Neural cell (in vitro differentiated cells): ENCODE results near the gene PAMR1.

Experiments
- EP300 ChIP-seq: fragments of 450-650 bp; conservative IDR thresholded peaks from 2 replicates; pipeline ENCODE4 v1.6.1; 2014; ENCODE audit warnings: antibody characterized with exemption, mild to moderate bottlenecking, moderate library complexity; ENCODE audit not compliant: poor library complexity, severe bottlenecking
- EZH2 ChIP-seq: fragments of 200-600, 300-800 bp; shearing (Covaris generic), sonication (generic); IDR thresholded peaks from 2 replicates; pipeline ENCODE4 v1.6.1; 2014; ENCODE audit warnings: antibody characterized with exemption, low read length, borderline replicate concordance, mild to moderate bottlenecking; ENCODE audit not compliant: insufficient read depth, poor library complexity, severe bottlenecking
- MXI1 ChIP-seq: fragments of 450-650 bp; conservative IDR thresholded peaks from 2 replicates; pipeline ENCODE4 v1.6.1; 2014; ENCODE audit warnings: antibody characterized with exemption, mild to moderate bottlenecking; ENCODE audit not compliant: poor library complexity, severe bottlenecking
- RAD21 ChIP-seq: fragments of 450-650 bp; conservative IDR thresholded peaks from 2 replicates; pipeline ENCODE4 v1.6.1; 2014; ENCODE audit warnings: antibody characterized with exemption, mild to moderate bottlenecking, moderate library complexity
- SMC3 ChIP-seq: fragments of 450-650 bp; conservative IDR thresholded peaks from 2 replicates; pipeline ENCODE4 v1.6.1; 2014; ENCODE audit warnings: antibody characterized with exemption, mild to moderate bottlenecking, moderate library complexity; ENCODE audit not compliant: poor library complexity
- TAF1 ChIP-seq: IDR thresholded peaks from 2 replicates; pipeline ENCODE4 v1.6.1; 2012; ENCODE audit warnings: low read depth
- TF ChIP-seq, protein P1 (sequence below): fragments of 450-650 bp; IDR thresholded peaks from 2 replicates; pipeline ENCODE4 v1.5.1; 2014; ENCODE audit warnings: antibody characterized with exemption, mild to moderate bottlenecking, moderate library complexity; ENCODE audit not compliant: poor library complexity, severe bottlenecking
- TF ChIP-seq, protein P2 (sequence below): IDR thresholded peaks from 2 replicates; pipeline ENCODE4 v1.6.1; 2012; ENCODE audit warnings: borderline replicate concordance

DNA sequence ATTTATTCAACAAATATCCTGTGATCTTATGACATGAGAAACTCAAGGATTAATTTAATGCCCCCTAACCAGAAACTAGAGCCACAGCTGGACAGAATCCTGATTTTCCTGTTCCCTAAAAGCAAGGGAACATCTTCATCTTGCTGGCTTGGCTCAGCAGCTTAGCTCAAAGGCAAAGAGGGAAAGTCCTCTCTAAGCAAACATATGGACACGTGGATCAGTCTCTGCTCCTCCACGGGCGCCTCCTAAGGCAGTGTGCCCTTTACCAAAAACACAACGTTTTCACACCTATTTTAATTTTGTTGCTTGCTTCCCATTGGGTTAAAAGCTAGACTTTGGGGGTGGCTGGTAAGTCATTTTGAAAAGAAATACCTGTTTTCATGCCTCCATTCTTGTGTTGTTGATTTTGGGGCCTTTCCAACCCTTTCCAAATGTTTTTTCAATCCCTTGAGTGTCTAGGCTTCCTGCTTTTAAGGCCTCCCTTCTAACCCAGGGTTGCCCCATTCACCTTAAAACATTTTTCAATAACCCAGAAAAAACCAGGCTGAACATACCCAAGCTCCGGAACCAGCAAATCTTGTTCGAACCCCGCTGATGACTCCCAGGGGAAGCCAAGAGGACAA, 121.5 kb downstream of the PAMR1 start:
- TF ChIP-seq EP300 (no peak), EZH2 (no peak), TAF1 (no peak), SMC3 (no peak), RAD21 (no peak), MXI1 (no peak)
- TF ChIP-seq, protein P1, sequence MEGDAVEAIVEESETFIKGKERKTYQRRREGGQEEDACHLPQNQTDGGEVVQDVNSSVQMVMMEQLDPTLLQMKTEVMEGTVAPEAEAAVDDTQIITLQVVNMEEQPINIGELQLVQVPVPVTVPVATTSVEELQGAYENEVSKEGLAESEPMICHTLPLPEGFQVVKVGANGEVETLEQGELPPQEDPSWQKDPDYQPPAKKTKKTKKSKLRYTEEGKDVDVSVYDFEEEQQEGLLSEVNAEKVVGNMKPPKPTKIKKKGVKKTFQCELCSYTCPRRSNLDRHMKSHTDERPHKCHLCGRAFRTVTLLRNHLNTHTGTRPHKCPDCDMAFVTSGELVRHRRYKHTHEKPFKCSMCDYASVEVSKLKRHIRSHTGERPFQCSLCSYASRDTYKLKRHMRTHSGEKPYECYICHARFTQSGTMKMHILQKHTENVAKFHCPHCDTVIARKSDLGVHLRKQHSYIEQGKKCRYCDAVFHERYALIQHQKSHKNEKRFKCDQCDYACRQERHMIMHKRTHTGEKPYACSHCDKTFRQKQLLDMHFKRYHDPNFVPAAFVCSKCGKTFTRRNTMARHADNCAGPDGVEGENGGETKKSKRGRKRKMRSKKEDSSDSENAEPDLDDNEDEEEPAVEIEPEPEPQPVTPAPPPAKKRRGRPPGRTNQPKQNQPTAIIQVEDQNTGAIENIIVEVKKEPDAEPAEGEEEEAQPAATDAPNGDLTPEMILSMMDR = no peak
- TF ChIP-seq, protein P2, sequence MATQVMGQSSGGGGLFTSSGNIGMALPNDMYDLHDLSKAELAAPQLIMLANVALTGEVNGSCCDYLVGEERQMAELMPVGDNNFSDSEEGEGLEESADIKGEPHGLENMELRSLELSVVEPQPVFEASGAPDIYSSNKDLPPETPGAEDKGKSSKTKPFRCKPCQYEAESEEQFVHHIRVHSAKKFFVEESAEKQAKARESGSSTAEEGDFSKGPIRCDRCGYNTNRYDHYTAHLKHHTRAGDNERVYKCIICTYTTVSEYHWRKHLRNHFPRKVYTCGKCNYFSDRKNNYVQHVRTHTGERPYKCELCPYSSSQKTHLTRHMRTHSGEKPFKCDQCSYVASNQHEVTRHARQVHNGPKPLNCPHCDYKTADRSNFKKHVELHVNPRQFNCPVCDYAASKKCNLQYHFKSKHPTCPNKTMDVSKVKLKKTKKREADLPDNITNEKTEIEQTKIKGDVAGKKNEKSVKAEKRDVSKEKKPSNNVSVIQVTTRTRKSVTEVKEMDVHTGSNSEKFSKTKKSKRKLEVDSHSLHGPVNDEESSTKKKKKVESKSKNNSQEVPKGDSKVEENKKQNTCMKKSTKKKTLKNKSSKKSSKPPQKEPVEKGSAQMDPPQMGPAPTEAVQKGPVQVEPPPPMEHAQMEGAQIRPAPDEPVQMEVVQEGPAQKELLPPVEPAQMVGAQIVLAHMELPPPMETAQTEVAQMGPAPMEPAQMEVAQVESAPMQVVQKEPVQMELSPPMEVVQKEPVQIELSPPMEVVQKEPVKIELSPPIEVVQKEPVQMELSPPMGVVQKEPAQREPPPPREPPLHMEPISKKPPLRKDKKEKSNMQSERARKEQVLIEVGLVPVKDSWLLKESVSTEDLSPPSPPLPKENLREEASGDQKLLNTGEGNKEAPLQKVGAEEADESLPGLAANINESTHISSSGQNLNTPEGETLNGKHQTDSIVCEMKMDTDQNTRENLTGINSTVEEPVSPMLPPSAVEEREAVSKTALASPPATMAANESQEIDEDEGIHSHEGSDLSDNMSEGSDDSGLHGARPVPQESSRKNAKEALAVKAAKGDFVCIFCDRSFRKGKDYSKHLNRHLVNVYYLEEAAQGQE = no peak
